RWPE1 (cell line): Measurements from ENCODE around the gene NXF2.

Experiments
- CTCF ChIA-PET: fragments of 350-600 bp; sonication (Branson Sonifier 250); formaldehyde crosslinking; extraction: SDS; loops from one replicate; lab custom pipeline; 2021; lab: Yijun Ruan, JAX
- POLR2A ChIA-PET: fragments of 400-600 bp; formaldehyde crosslinking; extraction: SDS; loops from one replicate; lab custom pipeline; 2020; ENCODE audit warnings: antibody characterized with exemption; ENCODE audit not compliant: low non-redundant PET; lab: Yijun Ruan, JAX
- DNase-seq: peaks from one replicate; pipeline ENCODE4 v3.0.0; 2012; ENCODE audit warnings: low spot score
- H3K27ac ChIP-seq: fragments of 450-650 bp; 2 replicates; pipeline ENCODE4 v1.5.1; 2017
- TF ChIP-seq, protein P1 (sequence below): fragments of 450-650 bp; conservative IDR thresholded peaks from 2 replicates; pipeline ENCODE4 v1.5.1; 2017; ENCODE audit warnings: low read depth, mild to moderate bottlenecking

Gene NXF2

DNA sequence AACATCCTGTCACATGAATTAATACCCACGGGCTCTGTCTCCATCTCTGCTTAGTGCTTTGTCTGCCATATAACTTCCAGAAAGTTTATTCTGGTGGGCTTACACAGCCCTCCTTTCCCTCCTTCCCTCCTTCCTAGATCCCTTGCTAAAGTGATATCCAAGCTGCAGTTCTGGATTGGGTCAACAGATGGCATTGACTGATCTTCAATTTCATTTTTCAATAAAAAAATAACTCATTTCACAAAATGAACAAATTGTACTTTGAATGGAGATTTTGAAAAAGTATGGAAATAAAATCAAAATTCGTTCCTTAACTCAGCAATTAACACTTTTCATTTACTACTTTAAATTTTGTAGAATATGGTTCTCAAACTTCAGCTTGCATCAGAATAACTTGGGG lies 94.9 kb downstream of the NXF2 start:
- TF ChIP-seq, protein P1, sequence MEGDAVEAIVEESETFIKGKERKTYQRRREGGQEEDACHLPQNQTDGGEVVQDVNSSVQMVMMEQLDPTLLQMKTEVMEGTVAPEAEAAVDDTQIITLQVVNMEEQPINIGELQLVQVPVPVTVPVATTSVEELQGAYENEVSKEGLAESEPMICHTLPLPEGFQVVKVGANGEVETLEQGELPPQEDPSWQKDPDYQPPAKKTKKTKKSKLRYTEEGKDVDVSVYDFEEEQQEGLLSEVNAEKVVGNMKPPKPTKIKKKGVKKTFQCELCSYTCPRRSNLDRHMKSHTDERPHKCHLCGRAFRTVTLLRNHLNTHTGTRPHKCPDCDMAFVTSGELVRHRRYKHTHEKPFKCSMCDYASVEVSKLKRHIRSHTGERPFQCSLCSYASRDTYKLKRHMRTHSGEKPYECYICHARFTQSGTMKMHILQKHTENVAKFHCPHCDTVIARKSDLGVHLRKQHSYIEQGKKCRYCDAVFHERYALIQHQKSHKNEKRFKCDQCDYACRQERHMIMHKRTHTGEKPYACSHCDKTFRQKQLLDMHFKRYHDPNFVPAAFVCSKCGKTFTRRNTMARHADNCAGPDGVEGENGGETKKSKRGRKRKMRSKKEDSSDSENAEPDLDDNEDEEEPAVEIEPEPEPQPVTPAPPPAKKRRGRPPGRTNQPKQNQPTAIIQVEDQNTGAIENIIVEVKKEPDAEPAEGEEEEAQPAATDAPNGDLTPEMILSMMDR = no peak
- ChIA-PET POLR2A (no interaction called here), CTCF (interaction anchor here (0.7 kb wide), 3 partner anchors 172 to 448 kb away, joined by 3 read pairs; no protein-coding TSS in a partner anchor)
- DNase-seq = no peak
- H3K27ac ChIP-seq = no peak overlapping the region

GRCh38 chrX:102345916-102346315 lies 98.9 kb downstream of the NXF2 start:
- ChIA-PET CTCF (no interaction called here), POLR2A (no interaction called here)
- no peak overlapping the region for H3K27ac ChIP-seq
- peak; percentile 5 for DNase-seq
- TF ChIP-seq, protein P1 = peak; percentile 64
